Activated naive CD4-positive, alpha-beta T cell treated with anti-CD3 and anti-CD28 coated beads for 36 hours (primary cell): Measurements from ENCODE around the gene MALT1. TPM values are rescaled to one million over a fixed set of nuclear protein-coding genes. Genes with fewer than 3 reads are reported as not detected.
A peak's percentile ranks its signal among the peaks of the same experiment; 100 is the strongest.

ENCODE experiments used
- CTCF ChIA-PET: fragments of 350-600 bp; sonication (Branson Sonifier 250); formaldehyde crosslinking; loops from one replicate; lab custom pipeline; 2021; ENCODE audit warnings: antibody characterized with exemption; lab: Charles Lee
- DNase-seq: peaks from one replicate; pipeline ENCODE4 v3.0.0-alpha.2; 2020
- H3K27ac Mint-ChIP-seq: one replicate; pipeline ENCODE4 v1.8.0; 2021; ENCODE audit warnings: mild to moderate bottlenecking, mixed read lengths
- H3K27me3 Mint-ChIP-seq: one replicate; pipeline ENCODE4 v1.8.0; 2021; ENCODE audit warnings: low read depth, mixed read lengths
- H3K36me3 Mint-ChIP-seq: one replicate; pipeline ENCODE4 v1.8.0; 2021; ENCODE audit warnings: low read depth, mixed read lengths
- H3K4me1 Mint-ChIP-seq: one replicate; pipeline ENCODE4 v1.8.0; 2021; ENCODE audit warnings: low read depth, mixed read lengths
- H3K4me3 Mint-ChIP-seq: one replicate; pipeline ENCODE4 v1.8.0; 2021; ENCODE audit warnings: mild to moderate bottlenecking, moderate library complexity, mixed read lengths
- H3K9me3 Mint-ChIP-seq: one replicate; pipeline ENCODE4 v1.8.0; 2021; ENCODE audit warnings: mixed read lengths
- intact Hi-C: fragments of 100-400 bp; cut with micrococcal nuclease; formaldehyde crosslinking; loops from one replicate; pipeline ENCODE4 v1.15.1; 2023
- total RNA-seq, 2 experiments: library from RNA; stranded (reverse); gene quantifications; one replicate each; pipeline ENCODE4 v1.2.3, GENCODE V29; 2021

The MALT1 gene, protein sequence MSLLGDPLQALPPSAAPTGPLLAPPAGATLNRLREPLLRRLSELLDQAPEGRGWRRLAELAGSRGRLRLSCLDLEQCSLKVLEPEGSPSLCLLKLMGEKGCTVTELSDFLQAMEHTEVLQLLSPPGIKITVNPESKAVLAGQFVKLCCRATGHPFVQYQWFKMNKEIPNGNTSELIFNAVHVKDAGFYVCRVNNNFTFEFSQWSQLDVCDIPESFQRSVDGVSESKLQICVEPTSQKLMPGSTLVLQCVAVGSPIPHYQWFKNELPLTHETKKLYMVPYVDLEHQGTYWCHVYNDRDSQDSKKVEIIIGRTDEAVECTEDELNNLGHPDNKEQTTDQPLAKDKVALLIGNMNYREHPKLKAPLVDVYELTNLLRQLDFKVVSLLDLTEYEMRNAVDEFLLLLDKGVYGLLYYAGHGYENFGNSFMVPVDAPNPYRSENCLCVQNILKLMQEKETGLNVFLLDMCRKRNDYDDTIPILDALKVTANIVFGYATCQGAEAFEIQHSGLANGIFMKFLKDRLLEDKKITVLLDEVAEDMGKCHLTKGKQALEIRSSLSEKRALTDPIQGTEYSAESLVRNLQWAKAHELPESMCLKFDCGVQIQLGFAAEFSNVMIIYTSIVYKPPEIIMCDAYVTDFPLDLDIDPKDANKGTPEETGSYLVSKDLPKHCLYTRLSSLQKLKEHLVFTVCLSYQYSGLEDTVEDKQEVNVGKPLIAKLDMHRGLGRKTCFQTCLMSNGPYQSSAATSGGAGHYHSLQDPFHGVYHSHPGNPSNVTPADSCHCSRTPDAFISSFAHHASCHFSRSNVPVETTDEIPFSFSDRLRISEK
- total RNA-seq, result 10 to 100 TPM; 39.7 to 41.0 TPM

DNA sequence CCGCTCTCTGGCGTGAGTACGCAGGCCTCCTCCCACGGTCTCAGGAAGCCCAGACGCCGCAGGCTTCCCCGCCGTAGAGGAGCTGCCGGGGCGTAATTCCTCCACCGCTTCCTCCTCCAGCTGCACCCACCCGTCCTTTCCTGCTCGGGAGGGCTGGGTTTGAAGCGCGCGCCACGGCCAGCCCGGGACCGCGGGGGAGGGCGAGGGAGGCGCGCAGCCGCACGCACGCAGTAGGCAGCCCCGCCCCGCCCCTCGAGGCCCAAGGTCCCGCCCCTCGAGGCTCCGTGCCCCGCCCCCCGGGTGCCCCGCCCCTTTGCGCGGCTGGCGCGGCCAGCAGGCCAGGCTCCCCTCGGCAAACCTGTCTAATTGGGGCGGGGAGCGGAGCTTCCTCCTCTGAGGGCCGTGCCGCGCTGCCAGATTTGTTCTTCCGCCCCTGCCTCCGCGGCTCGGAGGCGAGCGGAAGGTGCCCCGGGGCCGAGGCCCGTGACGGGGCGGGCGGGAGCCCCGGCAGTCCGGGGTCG lies at the start of gene MALT1:
TSS of gene MALT1 (plus strand) at position 355 of the 521 bp plus-strand sequence. CDS start 179 bp downstream, outside the sequence.
- intact Hi-C loops, result loop anchor here (1.0 to 5.0 kb wide), 10 partner anchors 17 to 1231 kb away; partner anchors contain the start of gene NARS1
- peaks cover 65% of the 10 kb centered on the region for H3K4me1 Mint-ChIP-seq
- peak within 1 kb of the TSS; percentile 92 for H3K27ac Mint-ChIP-seq
- H3K9me3 Mint-ChIP-seq, result no peaks in the 10 kb centered on the region
- H3K27me3 Mint-ChIP-seq, result no peaks in the 10 kb centered on the region
- CTCF ChIA-PET, result interaction anchor here (0.8 to 5.0 kb wide), 13 partner anchors 12 to 141 kb away, joined by 3 to 35 read pairs (median 5); no protein-coding TSS in a partner anchor
- peaks cover 5% of the 10 kb centered on the region for H3K36me3 Mint-ChIP-seq
- DNase-seq, result peak; percentile 93
- peak within 1 kb of the TSS; percentile 94 for H3K4me3 Mint-ChIP-seq

GRCh38 chr18:58624011-58624410 lies 47.3 kb upstream of the MALT1 start:
- CTCF ChIA-PET, result no interaction called here
- intact Hi-C loops, result no loop called here

DNA sequence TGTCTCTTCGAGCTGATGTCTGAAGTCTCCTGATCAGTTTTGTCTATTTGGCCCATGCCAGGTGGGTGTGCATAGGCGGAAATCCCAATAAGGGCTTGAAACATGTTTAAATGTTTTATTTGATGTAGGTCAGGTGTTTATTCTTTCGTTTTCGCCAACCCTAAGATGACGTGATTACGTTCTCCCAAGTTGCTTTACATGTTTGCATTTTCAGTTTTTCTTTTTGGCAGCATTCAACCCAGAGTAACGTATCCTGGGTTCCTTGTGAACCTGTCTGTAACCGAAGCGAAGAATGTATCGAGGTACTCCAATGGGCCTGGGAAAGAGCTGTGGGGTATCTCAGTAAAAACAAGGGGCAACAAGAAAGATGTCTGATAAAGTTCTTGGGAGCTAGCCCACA lies 45.4 kb upstream of the MALT1 start:
- intact Hi-C loops, result no loop called here
- CTCF ChIA-PET, result interaction anchor here (0.7 to 1.5 kb wide), 2 partner anchors 68 to 138 kb away, joined by 3 to 4 read pairs; no protein-coding TSS in a partner anchor
- no peak overlapping the region for H3K4me3 Mint-ChIP-seq
- H3K36me3 Mint-ChIP-seq, result no peaks in the 10 kb centered on the region
- no peak overlapping the region for H3K27ac Mint-ChIP-seq
- no peak for DNase-seq
- H3K9me3 Mint-ChIP-seq, result no peaks in the 10 kb centered on the region
- no peaks in the 10 kb centered on the region for H3K27me3 Mint-ChIP-seq
- H3K4me1 Mint-ChIP-seq, result peaks cover 38% of the 10 kb centered on the region

More at GRCh38 chr18:58624011-58624410, 47.3 kb upstream of the MALT1 start:
- DNase-seq, result no peak
- peaks cover 25% of the 10 kb centered on the region for H3K4me1 Mint-ChIP-seq
- H3K36me3 Mint-ChIP-seq, result no peaks in the 10 kb centered on the region
- H3K4me3 Mint-ChIP-seq, result no peak overlapping the region
- no peaks in the 10 kb centered on the region for H3K27me3 Mint-ChIP-seq
- H3K9me3 Mint-ChIP-seq, result no peaks in the 10 kb centered on the region
- no peak overlapping the region for H3K27ac Mint-ChIP-seq

GRCh38 chr18:58630071-58630470 lies 41.2 kb upstream of the MALT1 start:
- no peak overlapping the region for H3K4me3 Mint-ChIP-seq
- peaks cover 43% of the 10 kb centered on the region for H3K4me1 Mint-ChIP-seq
- intact Hi-C loops, result no loop called here
- H3K9me3 Mint-ChIP-seq, result no peaks in the 10 kb centered on the region
- H3K36me3 Mint-ChIP-seq, result no peaks in the 10 kb centered on the region
- H3K27me3 Mint-ChIP-seq, result no peaks in the 10 kb centered on the region
- CTCF ChIA-PET, result interaction anchor here (0.6 to 1.6 kb wide), 3 partner anchors 66 to 319 kb away, joined by 3 read pairs; no protein-coding TSS in a partner anchor
- no peak for DNase-seq
- H3K27ac Mint-ChIP-seq, result no peak overlapping the region

DNA sequence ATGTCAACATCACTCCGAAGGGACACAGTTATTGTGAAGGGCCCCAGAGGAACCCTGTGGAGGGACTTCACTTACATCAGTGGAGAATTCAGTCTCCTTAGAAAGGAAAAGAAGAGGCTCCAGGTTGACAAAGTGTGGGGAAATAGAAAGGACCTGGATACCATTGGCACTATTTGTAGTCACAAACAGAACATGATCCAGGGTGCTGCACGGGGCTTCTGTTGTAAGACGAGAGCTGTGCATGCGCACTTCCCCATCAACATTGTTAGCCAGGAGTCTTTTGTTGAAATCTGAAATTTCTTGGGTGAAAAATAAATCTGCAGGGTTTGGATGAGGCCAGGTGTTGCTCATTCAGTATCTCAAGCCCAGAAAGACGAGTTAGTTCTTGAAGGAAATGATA lies 40.0 kb upstream of the MALT1 start:
- CTCF ChIA-PET, result interaction anchor here (0.6 to 0.7 kb wide), 2 partner anchors 73 to 112 kb away, joined by 3 read pairs; no protein-coding TSS in a partner anchor
- no peak overlapping the region for H3K4me3 Mint-ChIP-seq
- no peaks in the 10 kb centered on the region for H3K36me3 Mint-ChIP-seq
- H3K27me3 Mint-ChIP-seq, result no peaks in the 10 kb centered on the region
- H3K27ac Mint-ChIP-seq, result no peak overlapping the region
- intact Hi-C loops, result no loop called here
- H3K9me3 Mint-ChIP-seq, result no peaks in the 10 kb centered on the region
- peaks cover 45% of the 10 kb centered on the region for H3K4me1 Mint-ChIP-seq
- DNase-seq, result no peak

- H3K27me3 Mint-ChIP-seq, result no peaks in the 10 kb centered on the region
- intact Hi-C loops, result no loop called here
- no peaks in the 10 kb centered on the region for H3K36me3 Mint-ChIP-seq
- no peak overlapping the region for H3K4me3 Mint-ChIP-seq
- no peak for DNase-seq
- CTCF ChIA-PET, result interaction anchor here (0.6 to 1.1 kb wide), 2 partner anchors 65 to 131 kb away, joined by 3 to 4 read pairs; no protein-coding TSS in a partner anchor
- peaks cover 46% of the 10 kb centered on the region for H3K4me1 Mint-ChIP-seq
- H3K9me3 Mint-ChIP-seq, result no peaks in the 10 kb centered on the region
- no peak overlapping the region for H3K27ac Mint-ChIP-seq
Measured at GRCh38 chr18:58632552-58632951, 38.7 kb upstream of the MALT1 start.

GRCh38 chr18:58633874-58634273 lies 37.4 kb upstream of the MALT1 start:
- Mint-ChIP-seq H3K4me3 (no peak overlapping the region), H3K9me3 (no peaks in the 10 kb centered on the region), H3K36me3 (no peaks in the 10 kb centered on the region), H3K27me3 (no peaks in the 10 kb centered on the region), H3K27ac (peak overlapping the region; percentile 26), H3K4me1 (peaks cover 49% of the 10 kb centered on the region)
- CTCF ChIA-PET, result interaction anchor here (0.9 to 1.2 kb wide), 2 partner anchors 16 to 130 kb away, joined by 3 read pairs; no protein-coding TSS in a partner anchor
- intact Hi-C loops, result no loop called here
- DNase-seq, result no peak

GRCh38 chr18:58635891-58636290 lies 35.4 kb upstream of the MALT1 start:
- Mint-ChIP-seq H3K36me3 (no peaks in the 10 kb centered on the region), H3K27ac (no peak overlapping the region), H3K4me1 (peaks cover 42% of the 10 kb centered on the region), H3K4me3 (no peak overlapping the region), H3K27me3 (no peaks in the 10 kb centered on the region), H3K9me3 (no peaks in the 10 kb centered on the region)
- CTCF ChIA-PET, result interaction anchor here (1.0 to 1.1 kb wide), 2 partner anchors 89 to 95 kb away, joined by 3 read pairs; no protein-coding TSS in a partner anchor
- intact Hi-C loops, result loop anchor here (1.0 kb wide), 1 partner anchor 14 kb away; no protein-coding TSS in a partner anchor
- DNase-seq, result no peak

DNA sequence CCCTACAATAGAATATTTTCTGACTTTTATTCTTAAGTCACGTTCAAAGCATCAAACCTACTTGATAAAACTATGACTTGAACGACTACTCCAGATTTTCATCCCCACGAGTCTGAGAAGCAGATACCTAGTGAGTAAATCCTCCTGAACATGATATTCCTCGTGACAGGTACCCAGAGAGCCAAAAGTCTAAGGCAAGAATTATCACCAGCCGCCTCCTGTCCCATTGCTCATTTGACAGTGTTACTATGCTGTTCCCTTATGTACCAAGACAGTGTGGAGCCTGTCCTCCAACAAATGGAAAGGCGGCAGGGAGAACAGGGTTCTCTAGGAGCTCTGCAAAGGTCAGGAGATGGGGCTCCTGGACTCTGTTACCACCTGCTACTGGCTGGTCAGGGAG lies 34.1 kb upstream of the MALT1 start:
- Mint-ChIP-seq H3K4me1 (peaks cover 42% of the 10 kb centered on the region), H3K9me3 (no peaks in the 10 kb centered on the region), H3K27me3 (no peaks in the 10 kb centered on the region), H3K27ac (no peak overlapping the region), H3K4me3 (no peak overlapping the region), H3K36me3 (no peaks in the 10 kb centered on the region)
- no peak for DNase-seq
- intact Hi-C loops, result no loop called here
- CTCF ChIA-PET, result no interaction called here

- H3K4me3 Mint-ChIP-seq, result no peak overlapping the region
- CTCF ChIA-PET, result no interaction called here
- no peaks in the 10 kb centered on the region for H3K36me3 Mint-ChIP-seq
- H3K27ac Mint-ChIP-seq, result no peak overlapping the region
- peaks cover 42% of the 10 kb centered on the region for H3K4me1 Mint-ChIP-seq
- intact Hi-C loops, result no loop called here
- no peaks in the 10 kb centered on the region for H3K9me3 Mint-ChIP-seq
- no peak for DNase-seq
- no peaks in the 10 kb centered on the region for H3K27me3 Mint-ChIP-seq
Measured at GRCh38 chr18:58637946-58638345, 33.3 kb upstream of the MALT1 start.

DNA sequence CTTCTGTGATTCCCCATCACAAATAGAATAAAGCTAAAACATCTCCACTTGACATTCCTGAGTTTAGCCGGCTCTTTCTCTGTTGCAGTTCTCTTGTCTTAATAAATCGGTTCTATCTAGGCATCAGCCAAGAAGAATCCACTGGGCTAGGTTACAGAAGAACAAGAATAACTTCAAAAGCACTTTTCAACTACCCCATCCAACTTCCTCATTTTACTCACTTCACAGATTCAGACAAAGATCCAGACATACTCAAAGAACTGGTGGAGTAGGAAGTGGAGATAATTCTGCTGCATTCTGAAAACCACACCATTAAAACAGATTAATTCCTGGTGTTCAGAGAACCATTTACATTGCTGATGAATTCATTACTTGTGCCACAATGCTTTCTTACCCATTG lies 32.8 kb upstream of the MALT1 start:
- intact Hi-C loops, result no loop called here
- Mint-ChIP-seq H3K36me3 (no peaks in the 10 kb centered on the region), H3K4me3 (no peak overlapping the region), H3K27ac (no peak overlapping the region), H3K9me3 (no peaks in the 10 kb centered on the region), H3K4me1 (peaks cover 39% of the 10 kb centered on the region), H3K27me3 (no peaks in the 10 kb centered on the region)
- no peak for DNase-seq
- CTCF ChIA-PET, result no interaction called here

DNA sequence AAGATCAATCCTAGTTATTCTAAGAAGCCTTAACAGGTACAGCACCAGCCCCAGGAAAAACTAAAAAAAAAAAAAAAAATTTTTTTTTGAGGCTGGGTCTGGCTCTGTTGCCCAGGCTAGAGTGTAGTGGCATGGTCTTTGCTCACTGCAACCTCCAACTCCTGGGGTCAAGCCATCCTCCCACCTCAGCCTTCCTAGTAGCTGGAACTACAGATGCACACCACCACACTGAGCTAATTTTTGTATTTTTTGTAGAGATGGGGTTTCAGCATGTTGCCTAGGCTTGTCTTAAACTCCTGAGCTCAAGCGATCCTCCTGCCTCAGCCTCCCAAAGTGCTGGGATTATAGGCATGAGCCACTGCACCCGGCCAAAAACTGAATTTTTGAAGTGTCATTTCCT lies 32.0 kb upstream of the MALT1 start:
- intact Hi-C loops, result no loop called here

More for the DNA sequence above, 32.0 kb upstream of the MALT1 start:
- H3K27me3 Mint-ChIP-seq, result no peaks in the 10 kb centered on the region
- H3K36me3 Mint-ChIP-seq, result no peaks in the 10 kb centered on the region
- H3K27ac Mint-ChIP-seq, result no peak overlapping the region
- H3K9me3 Mint-ChIP-seq, result no peaks in the 10 kb centered on the region
- no peak for DNase-seq
- no peak overlapping the region for H3K4me3 Mint-ChIP-seq
- CTCF ChIA-PET, result interaction anchor here (0.7 to 1.3 kb wide), 2 partner anchors 30 to 694 kb away, joined by 3 to 5 read pairs; no protein-coding TSS in a partner anchor
- H3K4me1 Mint-ChIP-seq, result peaks cover 33% of the 10 kb centered on the region
